GM12875 (cell line): ENCODE data around the gene IGF2.

Source experiments
- H3K4me3 ChIP-seq: one replicate; pipeline ENCODE4 v1.5.1; 2011; ENCODE audit warnings: low read depth, low read length, control low read depth
- TF ChIP-seq, protein P1 (sequence below): IDR thresholded peaks from 2 replicates; pipeline ENCODE4 v1.5.1; 2011; ENCODE audit warnings: low read depth, mild to moderate bottlenecking, control low read depth, inconsistent platforms, low read length, moderate library complexity, borderline replicate concordance; ENCODE audit not compliant: insufficient read depth

The IGF2 gene

DNA sequence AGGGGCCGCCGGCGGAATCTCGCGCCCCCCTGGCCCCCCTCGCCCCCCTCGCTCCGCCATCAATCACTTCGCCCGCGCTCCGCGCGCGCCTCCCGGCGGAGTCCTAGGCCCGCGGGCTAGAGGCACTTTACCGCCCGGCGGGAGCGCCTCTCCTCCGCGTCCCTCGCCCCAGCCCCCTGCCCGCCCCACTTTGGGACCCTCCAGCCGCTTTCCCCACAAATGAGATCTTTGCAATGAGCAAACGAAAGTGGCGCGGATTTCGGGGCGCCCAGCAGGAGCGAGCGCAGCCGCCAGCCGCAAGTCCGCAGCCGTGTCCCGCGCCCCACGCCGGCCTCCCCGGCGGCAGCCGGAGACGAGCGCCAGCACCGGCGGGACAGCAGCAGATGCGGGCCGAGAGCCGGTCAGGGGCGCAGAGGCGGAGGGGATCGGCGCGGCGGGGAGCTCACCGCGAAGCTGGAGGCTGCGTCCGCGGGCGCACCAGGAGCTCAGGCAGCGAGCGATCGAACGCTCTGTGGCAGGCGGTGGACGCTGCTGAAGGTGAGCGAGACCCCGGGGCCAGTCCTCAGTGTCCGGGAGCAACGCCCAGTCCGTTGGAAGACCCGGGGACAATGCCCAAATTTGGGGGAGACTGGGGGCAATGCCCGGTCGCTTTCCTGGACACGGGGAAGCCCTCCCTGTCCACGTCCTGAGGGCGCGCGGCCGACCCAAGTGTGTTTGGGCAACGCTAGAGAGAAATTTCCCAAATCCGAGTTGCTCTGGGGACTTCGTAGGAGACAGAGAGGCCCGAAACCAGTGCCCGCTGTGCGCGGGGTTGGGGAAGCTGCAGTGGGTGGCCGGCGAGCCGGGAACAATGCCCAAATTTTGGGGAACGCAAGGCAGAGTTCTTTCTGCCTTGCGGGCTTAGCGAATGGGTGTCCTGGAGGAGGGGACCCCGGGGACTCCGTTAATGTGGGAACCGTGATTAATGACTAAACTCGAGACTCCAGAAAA, 1.5 kb upstream of the IGF2 start:
- no peak overlapping the region for H3K4me3 ChIP-seq
- TF ChIP-seq, protein P1, sequence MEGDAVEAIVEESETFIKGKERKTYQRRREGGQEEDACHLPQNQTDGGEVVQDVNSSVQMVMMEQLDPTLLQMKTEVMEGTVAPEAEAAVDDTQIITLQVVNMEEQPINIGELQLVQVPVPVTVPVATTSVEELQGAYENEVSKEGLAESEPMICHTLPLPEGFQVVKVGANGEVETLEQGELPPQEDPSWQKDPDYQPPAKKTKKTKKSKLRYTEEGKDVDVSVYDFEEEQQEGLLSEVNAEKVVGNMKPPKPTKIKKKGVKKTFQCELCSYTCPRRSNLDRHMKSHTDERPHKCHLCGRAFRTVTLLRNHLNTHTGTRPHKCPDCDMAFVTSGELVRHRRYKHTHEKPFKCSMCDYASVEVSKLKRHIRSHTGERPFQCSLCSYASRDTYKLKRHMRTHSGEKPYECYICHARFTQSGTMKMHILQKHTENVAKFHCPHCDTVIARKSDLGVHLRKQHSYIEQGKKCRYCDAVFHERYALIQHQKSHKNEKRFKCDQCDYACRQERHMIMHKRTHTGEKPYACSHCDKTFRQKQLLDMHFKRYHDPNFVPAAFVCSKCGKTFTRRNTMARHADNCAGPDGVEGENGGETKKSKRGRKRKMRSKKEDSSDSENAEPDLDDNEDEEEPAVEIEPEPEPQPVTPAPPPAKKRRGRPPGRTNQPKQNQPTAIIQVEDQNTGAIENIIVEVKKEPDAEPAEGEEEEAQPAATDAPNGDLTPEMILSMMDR: no peak

DNA sequence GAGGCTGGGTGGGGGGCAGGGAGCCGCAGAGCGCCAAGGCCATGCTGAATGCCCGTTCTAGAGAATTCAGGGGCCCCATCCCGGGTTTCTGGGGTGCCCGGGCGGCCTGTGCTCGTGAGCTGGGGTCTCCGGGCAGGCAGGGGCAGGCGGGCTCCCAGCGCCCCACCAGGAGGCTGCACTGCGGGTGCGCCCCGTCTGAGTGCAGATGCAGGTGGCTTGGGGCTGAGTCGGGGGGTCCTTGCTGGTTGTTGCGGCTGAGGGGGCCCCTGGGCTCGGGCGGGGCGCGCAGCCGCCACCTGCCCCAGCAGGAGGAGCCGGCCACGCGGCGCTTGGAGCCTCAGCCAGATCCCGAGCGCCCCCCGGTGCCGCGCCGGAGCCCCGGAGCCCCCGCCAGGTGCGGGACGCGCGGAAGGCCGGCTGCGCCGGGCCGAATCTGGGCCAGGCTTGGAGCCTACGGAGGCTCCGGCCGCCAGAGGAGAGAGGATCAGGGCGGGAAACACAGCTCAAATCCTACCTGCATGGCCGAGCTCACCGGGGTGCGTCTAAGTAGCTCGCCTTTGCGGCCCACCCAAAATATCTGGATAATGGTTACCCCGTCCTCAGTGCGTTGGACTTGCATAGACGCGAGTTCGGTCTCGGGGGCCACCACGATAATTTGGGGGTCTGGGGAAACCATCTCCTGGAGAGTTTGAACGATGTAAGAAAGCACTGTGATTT, 590 bp upstream of the IGF2 start:
- TF ChIP-seq, protein P1: no peak
- H3K4me3 ChIP-seq: no peak overlapping the region

DNA sequence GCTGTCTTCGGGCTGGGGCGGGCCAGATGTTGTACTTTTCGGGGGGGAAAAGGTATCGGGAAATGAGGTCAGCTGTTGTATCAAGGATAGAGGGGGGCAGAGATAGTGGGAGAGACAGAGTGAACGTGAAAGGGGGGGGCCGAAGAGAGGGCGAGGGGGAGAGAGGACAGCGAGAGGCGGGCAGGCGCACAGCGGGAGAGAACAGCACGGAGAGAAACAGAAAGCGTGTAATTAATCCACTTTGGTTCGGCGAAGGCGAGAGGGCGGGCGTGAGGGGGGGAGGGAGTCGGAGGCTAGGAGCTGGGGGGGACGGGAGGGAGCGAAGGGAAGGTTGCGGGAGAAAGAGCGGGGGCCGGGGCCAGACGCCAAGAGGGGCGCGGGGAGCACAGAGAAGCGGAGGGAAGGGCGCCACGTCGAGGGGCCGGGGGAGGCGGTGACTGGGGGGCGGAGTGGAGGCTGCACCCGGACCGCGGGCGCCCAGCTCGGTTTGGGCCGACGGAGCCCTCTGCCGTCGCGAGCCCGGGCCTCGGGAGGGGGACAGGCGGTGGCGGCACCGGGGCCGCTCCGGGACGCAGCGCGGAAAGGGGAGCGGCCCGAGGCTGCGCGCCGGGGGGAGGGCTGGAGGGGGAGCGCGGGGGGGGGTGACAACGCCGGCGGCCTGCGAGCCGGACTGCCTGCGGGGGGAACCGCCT, 612 bp downstream of the IGF2 start:
- H3K4me3 ChIP-seq: no peak overlapping the region
- TF ChIP-seq, protein P1: no peak

DNA sequence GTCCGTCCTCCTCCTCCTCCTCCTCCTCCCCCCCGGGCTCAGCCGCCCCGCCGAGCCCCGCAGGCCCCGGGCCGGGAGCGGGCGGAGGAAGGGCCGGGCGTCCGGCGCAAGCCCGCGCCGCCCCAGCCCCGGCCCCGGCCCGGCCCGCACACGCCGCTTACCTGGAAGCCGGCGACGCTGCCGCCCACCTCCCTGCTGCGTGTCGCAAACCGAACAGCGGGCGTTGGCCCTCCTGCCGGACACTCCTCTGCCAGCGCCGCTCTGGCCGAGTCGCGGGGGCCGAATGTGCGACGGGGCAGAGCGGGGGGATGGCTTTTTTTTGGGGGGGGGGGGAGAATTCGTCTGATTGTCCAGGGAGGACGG, 1.1 kb downstream of the IGF2 start:
- no peak overlapping the region for H3K4me3 ChIP-seq
- TF ChIP-seq, protein P1: no peak

DNA sequence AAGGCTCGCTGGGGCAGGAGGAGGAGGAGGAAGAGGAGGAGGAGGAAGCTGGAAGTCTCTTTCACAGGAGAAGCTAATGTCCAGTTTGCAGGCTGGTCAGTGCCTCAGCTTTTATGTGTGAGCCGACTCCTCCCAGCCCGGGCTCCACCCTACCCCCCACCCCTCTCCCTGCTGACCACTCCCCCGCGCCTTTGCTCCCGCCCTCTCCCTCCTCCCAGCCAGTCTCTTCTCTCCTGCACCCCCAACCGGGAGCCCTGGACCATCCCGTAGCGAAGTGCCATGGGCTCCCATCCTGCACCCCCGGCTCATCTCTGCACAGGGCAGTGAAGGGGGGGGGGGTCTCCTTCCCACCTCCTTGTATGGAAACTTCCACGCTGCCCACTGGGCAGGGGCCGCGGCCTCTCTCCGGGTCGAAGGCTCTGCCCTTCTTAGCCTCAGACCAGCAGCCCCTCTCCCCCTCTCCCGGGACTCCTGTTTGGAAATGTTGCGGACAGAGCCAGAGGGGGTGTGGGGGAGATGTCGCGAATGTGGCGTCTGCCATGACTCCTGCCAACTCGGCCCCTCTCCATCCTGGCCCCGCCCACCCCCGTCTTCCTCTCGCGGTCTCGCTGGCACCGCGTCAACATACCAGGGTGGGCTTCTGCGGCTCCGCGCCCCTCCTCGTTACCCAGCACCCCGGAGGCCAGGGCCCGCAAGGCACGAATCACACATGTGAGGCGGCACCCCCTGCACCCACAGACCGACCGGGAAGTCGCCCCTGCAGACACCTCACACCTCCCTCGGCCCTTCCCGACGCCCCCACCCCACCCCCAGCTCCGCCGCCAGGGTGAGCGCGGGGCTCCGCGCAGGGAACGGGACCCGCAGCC, 1.8 kb downstream of the IGF2 start:
- no peak overlapping the region for H3K4me3 ChIP-seq
- TF ChIP-seq, protein P1: no peak

DNA sequence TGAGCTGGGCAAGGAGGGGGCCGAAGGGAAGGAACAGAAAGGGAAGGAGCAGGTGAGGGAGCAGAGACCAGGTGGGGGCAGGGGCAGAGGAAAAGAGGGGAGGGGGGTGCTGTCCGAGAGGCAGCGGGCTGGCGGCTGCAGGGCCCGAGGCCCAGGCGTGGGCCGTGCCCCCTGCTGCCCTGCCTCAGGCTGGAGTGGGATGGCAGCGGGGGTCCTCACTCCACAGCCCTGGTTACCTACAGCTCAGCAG, 2.3 kb downstream of the IGF2 start:
- no peak overlapping the region for H3K4me3 ChIP-seq

More for the DNA sequence above, 2.3 kb downstream of the IGF2 start:
- TF ChIP-seq, protein P1: no peak
